GM10266 (cell line): ENCODE data around the gene SP6.

Experiments used
- DNase-seq: peaks from one replicate; pipeline ENCODE4 v3.0.0; 2012; ENCODE audit errors: extremely low spot score
- CTCF ChIP-seq: IDR thresholded peaks from 2 replicates; pipeline ENCODE4 v1.5.1; 2012; ENCODE audit warnings: mild to moderate bottlenecking, low read depth; ENCODE audit not compliant: control insufficient read depth, insufficient read depth; ENCODE audit errors: missing control alignments

The SP6 gene

GRCh38 chr17:47802341-47803022, 48.5 kb downstream of the SP6 start:
- TF ChIP-seq CTCF, result peak; percentile 63
- DNase-seq, result peak; percentile 83

- no peak for TF ChIP-seq CTCF
- DNase-seq, result no peak
Measured at GRCh38 chr17:47801906-47802305, 49.1 kb downstream of the SP6 start.

- TF ChIP-seq CTCF, result no peak
- DNase-seq, result no peak
Measured at GRCh38 chr17:47801176-47801765, 49.7 kb downstream of the SP6 start.

- DNase-seq, result no peak
- TF ChIP-seq CTCF, result no peak
Measured at GRCh38 chr17:47800686-47801085, 50.3 kb downstream of the SP6 start.

GRCh38 chr17:47797797-47798196, 53.2 kb downstream of the SP6 start:
- TF ChIP-seq CTCF, result no peak

More at GRCh38 chr17:47797797-47798196, 53.2 kb downstream of the SP6 start:
- DNase-seq, result no peak
